CD4-positive, alpha-beta T cell (primary cell): ENCODE data around the gene GPX5. TPM values are rescaled to one million over a fixed set of nuclear protein-coding genes. Genes with fewer than 3 reads are reported as not detected.

ENCODE experiments used
- ATAC-seq: fragments of 200-7000 bp; cut with Tn5 transposase; one replicate; pipeline ENCODE4 v1.10.0; 2022; ENCODE audit warnings: mild to moderate bottlenecking; ENCODE audit not compliant: poor library complexity
- CTCF ChIA-PET: fragments of 350-600 bp; sonication (Branson Sonifier 250); formaldehyde crosslinking; loops from one replicate; lab custom pipeline; 2021; ENCODE audit warnings: antibody characterized with exemption, inconsistent platforms; lab: Charles Lee
- POLR2A ChIA-PET: fragments of 350-600 bp; sonication (Branson Sonifier 250); formaldehyde crosslinking; loops from one replicate; lab custom pipeline; 2021; ENCODE audit warnings: antibody characterized with exemption, inconsistent platforms; lab: Charles Lee
- DNase-seq, 14 experiments: peaks; one replicate each; pipeline ENCODE4 v3.0.0-alpha.2; 2013 to 2020; ENCODE audit warnings: mixed read lengths in 2 of 14
- H3K27ac ChIP-seq, 2 donors: one replicate each; pipeline versions ENCODE4 v1.5.1 to v1.7.0; 2013; ENCODE audit warnings: low read length in 2 of 2, low read depth in 1 of 2, mild to moderate bottlenecking in 1 of 2
- H3K27me3 ChIP-seq, 2 experiments: 1 replicate in 1 of 2; 2 replicates in 1 of 2; pipeline versions ENCODE4 v1.6.1 to v1.7.0; 2013; ENCODE audit warnings: low read length in 2 of 2, control low read depth in 1 of 2, mild to moderate bottlenecking in 1 of 2, moderate library complexity in 1 of 2; ENCODE audit not compliant: insufficient read depth in 2 of 2, control insufficient read depth in 1 of 2
- H3K36me3 ChIP-seq: one replicate; pipeline ENCODE4 v1.6.1; 2013; ENCODE audit warnings: low read length, control low read depth; ENCODE audit not compliant: insufficient read depth
- H3K4me1 ChIP-seq: one replicate; pipeline ENCODE4 v1.6.1; 2013; ENCODE audit warnings: low read length, control low read depth; ENCODE audit not compliant: insufficient read depth
- H3K4me3 ChIP-seq: one replicate; pipeline ENCODE4 v1.5.1; 2013; ENCODE audit warnings: mild to moderate bottlenecking, low read length, moderate library complexity
- H3K9me3 ChIP-seq, 2 experiments: 1 replicate in 1 of 2; 2 replicates in 1 of 2; pipeline versions ENCODE4 v1.6.1 to v1.7.0; 2013; ENCODE audit warnings: low read length in 2 of 2, mild to moderate bottlenecking in 2 of 2, control low read depth in 1 of 2, moderate library complexity in 1 of 2; ENCODE audit not compliant: control insufficient read depth in 1 of 2, insufficient read depth in 1 of 2
- H3K27ac Mint-ChIP-seq: one replicate; pipeline ENCODE4 v1.8.0; 2020; ENCODE audit warnings: mixed read lengths
- H3K27me3 Mint-ChIP-seq: one replicate; pipeline ENCODE4 v1.8.0; 2021; ENCODE audit warnings: mixed read lengths
- H3K36me3 Mint-ChIP-seq: one replicate; pipeline ENCODE4 v1.8.0; 2021; ENCODE audit warnings: low read depth, mixed read lengths
- H3K4me1 Mint-ChIP-seq: one replicate; pipeline ENCODE4 v1.8.0; 2021; ENCODE audit warnings: low read depth, mixed read lengths
- H3K4me3 Mint-ChIP-seq: one replicate; pipeline ENCODE4 v1.8.0; 2020; ENCODE audit warnings: mild to moderate bottlenecking, mixed read lengths
- H3K9me3 Mint-ChIP-seq: one replicate; pipeline ENCODE4 v1.8.0; 2020; ENCODE audit warnings: mixed read lengths
- CTCF ChIP-seq: fragments of 200-600 bp; IDR thresholded peaks from one replicate; pipeline ENCODE4 v1.8.0; 2022; ENCODE audit warnings: antibody characterized with exemption, mild to moderate bottlenecking
- intact Hi-C, 2 experiments: fragments of 100-400 bp; cut with DNase I in 1 of 2; cut with micrococcal nuclease in 1 of 2; formaldehyde crosslinking; loops; one replicate each; pipeline versions ENCODE4 v1.15.1 to v1.9.0; 2023 to 2025; cut with DNase I, micrococcal nuclease
- total RNA-seq, 174 experiments: library from RNA in 2 of 174; stranded (reverse) in 2 of 174; gene quantifications; one replicate each; pipeline ENCODE4 v1.2.3 and lab custom pipeline; 2021 to 2026

The GPX5 gene
- total RNA-seq, 2 experiments from 2014 or later, result not detected

- CTCF ChIA-PET, result no interaction called here
- H3K4me1 Mint-ChIP-seq, result no peaks in the 10 kb centered on the region
These were observed 26.4 kb downstream of the GPX5 start for GRCh38 chr6:28551891-28552666.

GRCh38 chr6:28553384-28553985 lies 27.8 kb downstream of the GPX5 start:
- Mint-ChIP-seq H3K9me3 (no peaks in the 10 kb centered on the region), H3K4me3 (no peak overlapping the region), H3K27me3 (peaks cover 78% of the 10 kb centered on the region), H3K36me3 (no peaks in the 10 kb centered on the region), H3K4me1 (no peaks in the 10 kb centered on the region), H3K27ac (no peak overlapping the region)
- no peak overlapping the region for H3K27ac ChIP-seq
- ChIA-PET CTCF (no interaction called here), POLR2A (no interaction called here)
- ATAC-seq (no peak), DNase-seq (no peak)
- H3K27me3 ChIP-seq, result peaks cover 24 to 69% of the 10 kb centered on the region in 2 experiments
- H3K4me1 ChIP-seq, result no peaks in the 10 kb centered on the region
- intact Hi-C loops, result no loop called here
- TF ChIP-seq CTCF, result no peak
- no peaks in the 10 kb centered on the region for H3K9me3 ChIP-seq
- no peaks in the 10 kb centered on the region for H3K36me3 ChIP-seq
- H3K4me3 ChIP-seq, result no peak overlapping the region

More at GRCh38 chr6:28551891-28552666, 26.4 kb downstream of the GPX5 start:
- Mint-ChIP-seq H3K27ac (no peak overlapping the region), H3K27me3 (peaks cover 87% of the 10 kb centered on the region), H3K36me3 (no peaks in the 10 kb centered on the region), H3K9me3 (no peaks in the 10 kb centered on the region), H3K4me3 (no peak overlapping the region)
- H3K4me3 ChIP-seq, result no peak overlapping the region
- no peak overlapping the region for H3K27ac ChIP-seq
- no peak for TF ChIP-seq CTCF
- H3K27me3 ChIP-seq, result peaks cover 24 to 70% of the 10 kb centered on the region in 2 experiments
- no peaks in the 10 kb centered on the region for H3K4me1 ChIP-seq
- H3K9me3 ChIP-seq, result no peaks in the 10 kb centered on the region
- H3K36me3 ChIP-seq, result no peaks in the 10 kb centered on the region
- intact Hi-C loops, result no loop called here
- no peak for ATAC-seq
- POLR2A ChIA-PET, result no interaction called here
- no peak for DNase-seq

- Mint-ChIP-seq H3K27me3 (peaks cover 78% of the 10 kb centered on the region), H3K9me3 (no peaks in the 10 kb centered on the region), H3K4me3 (no peak overlapping the region), H3K4me1 (no peaks in the 10 kb centered on the region), H3K27ac (no peak overlapping the region), H3K36me3 (no peaks in the 10 kb centered on the region)
- ATAC-seq (no peak), DNase-seq (no peak)
- CTCF ChIA-PET, result no interaction called here
- H3K36me3 ChIP-seq, result no peaks in the 10 kb centered on the region
- H3K4me1 ChIP-seq, result no peaks in the 10 kb centered on the region
- TF ChIP-seq CTCF, result no peak
- no peak overlapping the region for H3K4me3 ChIP-seq
- peaks cover 24 to 62% of the 10 kb centered on the region in 2 experiments for H3K27me3 ChIP-seq
- intact Hi-C loops, result no loop called here
- no peaks in the 10 kb centered on the region for H3K9me3 ChIP-seq
- H3K27ac ChIP-seq, result no peak overlapping the region
- POLR2A ChIA-PET, result interaction anchor here (0.9 kb wide), 1 partner anchor 10 kb away, joined by 3 read pairs; no protein-coding TSS in a partner anchor
These were observed 28.6 kb downstream of the GPX5 start for GRCh38 chr6:28553986-28554881.
